IMR-90 (cell line): ENCODE data around the gene C5orf15. TPM values are rescaled to one million over a fixed set of nuclear protein-coding genes. Genes with fewer than 3 reads are reported as not detected.

Experiments used
- ATAC-seq: fragments of 200-7000 bp; cut with Tn5 transposase; 2 replicates; pipeline ENCODE4 v1.9.1; 2020; ENCODE audit warnings: low read depth, mild to moderate bottlenecking, moderate library complexity
- Bru-seq: library from RNA; stranded (reverse); fragments of 400-500 nt; gene quantifications from one replicate; lab custom pipeline; 2021; lab: Mats Ljungman, UMichigan
- BruChase-seq, 2 experiments: library from RNA; stranded (reverse); fragments of 400-500 nt; gene quantifications; one replicate each; lab custom pipeline; 2021; lab: Mats Ljungman, UMichigan
- BruUV-seq: library from RNA; stranded (reverse); fragments of 400-500 nt; replicated peaks from 2 replicates; lab custom pipeline; 2021; lab: Mats Ljungman, UMichigan
- CTCF ChIA-PET: fragments of 300-600 bp; formaldehyde crosslinking; extraction: SDS; loops from one replicate; lab custom pipeline; 2021; ENCODE audit warnings: antibody characterized with exemption; lab: Yijun Ruan, JAX
- POLR2A ChIA-PET: fragments of 300-600 bp; sonication (Branson Sonifier 250); formaldehyde crosslinking; loops from one replicate; lab custom pipeline; 2022; ENCODE audit warnings: antibody characterized with exemption; ENCODE audit not compliant: unreplicated experiment; lab: Charles Lee
- DNase-seq: peaks from one replicate; pipeline ENCODE4 v3.0.0; 2013
- H2AFZ ChIP-seq: replicated peaks from 2 replicates; pipeline ENCODE3; 2013; ENCODE audit warnings: low read length, mild to moderate bottlenecking; ENCODE audit not compliant: poor library complexity
- H2AK5ac ChIP-seq: 2 replicates; pipeline ENCODE4 v1.6.1; 2013; ENCODE audit warnings: low read depth, low read length, inconsistent platforms
- H2AK9ac ChIP-seq: replicated peaks from 2 replicates; pipeline ENCODE3; 2013; ENCODE audit warnings: mild to moderate bottlenecking, low read depth, low read length, moderate library complexity; ENCODE audit not compliant: poor library complexity
- H2BK120ac ChIP-seq: 2 replicates; pipeline ENCODE4 v1.6.1; 2013; ENCODE audit warnings: low read depth, low read length, inconsistent platforms
- H2BK15ac ChIP-seq: 3 replicates; pipeline ENCODE4 v1.6.1; 2013; ENCODE audit warnings: low read depth, low read length, inconsistent platforms
- H2BK20ac ChIP-seq: 2 replicates; pipeline ENCODE4 v1.6.1; 2013; ENCODE audit warnings: low read depth, mild to moderate bottlenecking, inconsistent platforms, low read length, moderate library complexity
- H2BK5ac ChIP-seq: 2 replicates; pipeline ENCODE4 v1.6.1; 2013; ENCODE audit warnings: mild to moderate bottlenecking, low read depth, low read length, inconsistent platforms; ENCODE audit not compliant: poor library complexity, severe bottlenecking
- H3K14ac ChIP-seq: replicated peaks from 2 replicates; pipeline ENCODE4 v1.6.1; 2013; ENCODE audit warnings: low read depth, low read length, inconsistent platforms
- H3K18ac ChIP-seq: 2 replicates; pipeline ENCODE4 v1.6.1; 2013; ENCODE audit warnings: low read depth, low read length, control low read depth
- H3K23ac ChIP-seq: 2 replicates; pipeline ENCODE4 v1.6.1; 2013; ENCODE audit warnings: low read depth, low read length, inconsistent platforms
- H3K27ac ChIP-seq: 2 replicates; pipeline ENCODE4 v1.5.1; 2013; ENCODE audit warnings: mild to moderate bottlenecking, control low read depth, low read length; ENCODE audit not compliant: insufficient read depth
- H3K27me3 ChIP-seq: 2 replicates; pipeline ENCODE4 v1.6.1; 2013; ENCODE audit warnings: low read length; ENCODE audit not compliant: control insufficient read depth, insufficient read depth
- H3K36me3 ChIP-seq: 2 replicates; pipeline ENCODE4 v1.6.1; 2013; ENCODE audit warnings: low read length, mixed read lengths; ENCODE audit not compliant: control insufficient read depth, insufficient read depth
- H3K4ac ChIP-seq: 2 replicates; pipeline ENCODE4 v1.6.1; 2013; ENCODE audit warnings: low read depth, low read length, inconsistent platforms
- H3K4me1 ChIP-seq: 2 replicates; pipeline ENCODE4 v1.6.1; 2013; ENCODE audit warnings: low read length, mixed read lengths; ENCODE audit not compliant: control insufficient read depth, insufficient read depth
- H3K4me2 ChIP-seq: 2 replicates; pipeline ENCODE4 v1.6.1; 2013; ENCODE audit warnings: low read depth, mild to moderate bottlenecking, control low read depth, low read length, moderate library complexity
- H3K4me3 ChIP-seq: 2 replicates; pipeline ENCODE4 v1.5.1; 2013; ENCODE audit warnings: low read depth, mild to moderate bottlenecking, control low read depth, low read length, moderate library complexity; ENCODE audit not compliant: insufficient read depth
- H3K56ac ChIP-seq: 2 replicates; pipeline ENCODE4 v1.6.1; 2013; ENCODE audit warnings: low read length, inconsistent platforms; ENCODE audit not compliant: insufficient read depth; ENCODE audit errors: extremely low read depth
- H3K79me1 ChIP-seq, 2 experiments: 2 replicates each; pipeline ENCODE4 v1.6.1; 2013; ENCODE audit warnings: low read length in 2 of 2, inconsistent platforms in 1 of 2, low read depth in 1 of 2
- H3K9ac ChIP-seq: 2 replicates; pipeline ENCODE4 v1.6.1; 2013; ENCODE audit warnings: low read depth, low read length, control low read depth
- H3K9me1 ChIP-seq: 2 replicates; pipeline ENCODE4 v1.6.1; 2013; ENCODE audit warnings: low read length, inconsistent platforms; ENCODE audit not compliant: insufficient read depth
- H3K9me3 ChIP-seq: 2 replicates; pipeline ENCODE4 v1.6.1; 2013; ENCODE audit warnings: low read length; ENCODE audit not compliant: control insufficient read depth, insufficient read depth
- H4K20me1 ChIP-seq: 2 replicates; pipeline ENCODE4 v1.6.1; 2013; ENCODE audit warnings: low read length, inconsistent platforms; ENCODE audit not compliant: insufficient read depth
- H4K5ac ChIP-seq: 2 replicates; pipeline ENCODE4 v1.6.1; 2013; ENCODE audit warnings: mild to moderate bottlenecking, low read depth, low read length, control low read depth
- H4K8ac ChIP-seq, 2 experiments: 2 replicates each; pipeline ENCODE4 v1.6.1; 2013; ENCODE audit warnings: low read depth in 2 of 2, low read length in 2 of 2, control low read depth in 1 of 2, inconsistent platforms in 1 of 2
- H4K91ac ChIP-seq: 2 replicates; pipeline ENCODE4 v1.6.1; 2013; ENCODE audit warnings: low read depth, low read length, inconsistent platforms; ENCODE audit not compliant: insufficient read depth
- BHLHE40 ChIP-seq: fragments of 150-350 bp; IDR thresholded peaks from 2 replicates; pipeline ENCODE4 v1.6.1; 2016; ENCODE audit warnings: mild to moderate bottlenecking, low read depth, low read length
- CEBPB ChIP-seq: IDR thresholded peaks from 2 replicates; pipeline ENCODE4 v1.6.1; 2012; ENCODE audit warnings: low read depth, low read length, improper control_type of control experiment
- CHD1 ChIP-seq: IDR thresholded peaks from 2 replicates; pipeline ENCODE4 v1.6.1; 2012; ENCODE audit warnings: low read depth, low read length, improper control_type of control experiment
- FOS ChIP-seq: fragments of 150-350 bp; IDR thresholded peaks from 2 replicates; pipeline ENCODE4 v1.6.1; 2016; ENCODE audit warnings: low read depth, low read length
- MAFK ChIP-seq: IDR thresholded peaks from 2 replicates; pipeline ENCODE4 v1.6.1; 2012; ENCODE audit warnings: low read depth, low read length, improper control_type of control experiment
- MAZ ChIP-seq: IDR thresholded peaks from 2 replicates; pipeline ENCODE4 v1.6.1; 2012; ENCODE audit warnings: low read depth, mild to moderate bottlenecking, low read length, improper control_type of control experiment, moderate library complexity, borderline replicate concordance
- MXI1 ChIP-seq: IDR thresholded peaks from 2 replicates; pipeline ENCODE4 v1.6.1; 2012; ENCODE audit warnings: low read depth, mild to moderate bottlenecking, low read length, moderate library complexity, borderline replicate concordance
- NFE2L2 ChIP-seq: fragments of 150-350 bp; IDR thresholded peaks from 2 replicates; pipeline ENCODE4 v1.6.1; 2016; ENCODE audit warnings: low read depth, mild to moderate bottlenecking, low read length
- POLR2A ChIP-seq: IDR thresholded peaks from 2 replicates; pipeline ENCODE4 v1.6.1; 2012; ENCODE audit warnings: mild to moderate bottlenecking, low read depth, low read length
- RAD21 ChIP-seq: IDR thresholded peaks from 2 replicates; pipeline ENCODE4 v1.6.1; 2012; ENCODE audit warnings: low read length, improper control_type of control experiment
- RFX5 ChIP-seq: IDR thresholded peaks from 2 replicates; pipeline ENCODE4 v1.8.0; 2012; ENCODE audit warnings: low read depth, mild to moderate bottlenecking, low read length, moderate library complexity
- SMC3 ChIP-seq: fragments of 150-350 bp; IDR thresholded peaks from 2 replicates; pipeline ENCODE4 v1.6.1; 2016; ENCODE audit warnings: low read depth, mild to moderate bottlenecking, antibody characterized with exemption, low read length, moderate library complexity
- WGBS, 2 experiments: methylation state at CpG; one replicate each; pipeline versions ENCODE4 v1.1.5 to v1.1.7; 2013; ENCODE audit warnings: missing lambda C conversion rate in 2 of 2; ENCODE audit not compliant: insufficient read length in 1 of 2; ENCODE audit errors: extremely low coverage in 2 of 2; 5-methylcytosine and 5-hydroxymethylcytosine counted together
- dilution Hi-C: fragments of 300-500 bp; cut with HindIII; formaldehyde crosslinking; loops from one replicate; pipeline ENCODE4 v1.14.3; 2018; ENCODE audit warnings: low sequenced_read_pairs; ENCODE audit not compliant: unreplicated experiment
- in situ Hi-C: fragments of 300-500 bp; cut with MboI; formaldehyde crosslinking; loops from 3 replicates; pipeline ENCODE4 v1.14.3; 2019; ENCODE audit warnings: low sequenced_read_pairs, inconsistent platforms, mixed read lengths
- intact Hi-C: fragments of 100-400 bp; cut with micrococcal nuclease; formaldehyde crosslinking; loops from 2 replicates; pipeline ENCODE4 v1.10.0; 2022
- long read RNA-seq: library from polyadenylated mRNA; unstranded; transcript quantifications from one replicate; pipeline ENCODE4 v2.0.0, GENCODE V29; 2021; ENCODE audit not compliant: unreplicated experiment
- polyA plus RNA-seq, 3 experiments: library from polyadenylated mRNA; depleted of rRNA; stranded (reverse); fragments of >200 nt; gene quantifications; 2 replicates each; pipeline ENCODE4 v1.2.3, GENCODE V29; 2012; ENCODE audit warnings: low replicate concordance in 1 of 3
- total RNA-seq: library from RNA; depleted of rRNA; stranded (reverse); fragments of >200 nt; gene quantifications from 2 replicates; pipeline ENCODE4 v1.2.3, GENCODE V29; 2012; rRNA removed
- TF ChIP-seq, protein P1 (sequence below): conservative IDR thresholded peaks from 2 replicates; pipeline ENCODE4 v1.5.1; 2012; ENCODE audit warnings: mild to moderate bottlenecking, low read depth, low read length, improper control_type of control experiment

Gene C5orf15
- total RNA-seq: 35.1 and 54.2 TPM in 2 replicates
- 64.5 and 73.5 TPM in 2 replicates for polyA plus RNA-seq (2012; rRNA removed)
- polyA plus RNA-seq (2012; cell fraction: cytosol; rRNA removed): 35.0 and 205 TPM in 2 replicates
- polyA plus RNA-seq (2012; cell fraction: nucleus; rRNA removed; ENCODE audit: low replicate concordance): 37.9 and 38.3 TPM in 2 replicates
- Bru-seq, nascent RNA: percentile 86 among the genes with signal in this experiment
- percentile 96 among the genes with signal in this experiment for BruChase-seq, experiment 1, labeled RNA remaining after a 6-hour chase
- BruChase-seq, experiment 2, labeled RNA remaining after a 2-hour chase: percentile 95 among the genes with signal in this experiment
- long read RNA-seq, transcript C5orf15-201 (3 exons, 2,358 nt): major isoform, 205 of 224 reads
- long read RNA-seq, partial matches to known transcripts: 7 of 224 reads
- long read RNA-seq, other reads (novel, unspliced or antisense): 12 of 224 reads

DNA sequence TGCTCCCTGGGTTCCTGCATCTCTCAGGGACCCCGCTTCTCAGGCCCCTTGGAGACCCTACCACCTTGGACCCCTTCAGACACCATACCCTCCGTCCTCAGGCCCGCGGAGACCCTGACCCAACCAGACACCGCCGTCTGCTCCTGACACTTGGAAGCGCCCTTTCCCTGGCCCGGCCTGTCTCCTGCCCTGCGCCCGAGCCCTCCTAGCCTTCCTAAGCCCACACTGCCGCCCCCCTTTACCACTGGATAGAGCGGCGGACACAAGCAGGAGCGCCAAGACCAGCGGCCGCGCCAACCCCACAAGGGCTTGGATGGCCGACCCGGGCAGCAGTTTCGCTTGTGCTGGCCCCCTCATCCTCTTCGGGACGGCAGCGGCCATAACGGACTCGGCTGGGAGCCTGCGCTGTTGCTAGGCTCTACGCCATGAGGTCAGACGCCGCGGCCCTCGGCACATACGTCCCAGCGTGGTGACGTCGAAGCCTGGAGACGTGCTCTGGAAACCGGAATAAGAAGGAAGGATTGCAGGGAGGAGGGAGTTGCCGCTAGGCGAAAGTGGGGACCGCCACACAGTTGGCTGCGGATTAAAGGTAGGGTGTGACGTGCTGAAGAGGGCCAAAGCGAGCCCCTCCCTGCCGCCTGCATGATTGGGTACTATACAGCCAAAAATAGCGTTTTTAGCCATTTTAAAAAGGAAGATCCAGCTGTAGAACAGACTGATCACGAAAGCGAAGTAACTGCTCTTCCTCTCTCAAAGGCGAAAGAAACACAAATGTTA, at the start of gene C5orf15:
C5orf15 (minus strand) TSS at position 422 of the 777 bp plus-strand sequence; CDS start at position 381, 41 bp downstream.
- H3K4me3 ChIP-seq: peak within 1 kb of the TSS; percentile 83
- peak within 1 kb of the TSS; percentile 50 to 99; a peak in 3 of 4 replicates for H4K8ac ChIP-seq
- in situ Hi-C loops (no loop called here), dilution Hi-C loops (no loop called here), intact Hi-C loops (no loop called here)
- H2AK9ac ChIP-seq: peak within 1 kb of the TSS; percentile 98
- H3K9me1 ChIP-seq: peaks cover 4% of the 10 kb centered on the region; the same call in 1 of the 2 replicates
- H3K27ac ChIP-seq: peak within 1 kb of the TSS; percentile 92
- peak within 1 kb of the TSS; percentile 68 for H3K56ac ChIP-seq
- no peak within 1 kb of the TSS for H2BK15ac ChIP-seq
- peak within 1 kb of the TSS; percentile 85 for H2BK5ac ChIP-seq
- ChIA-PET POLR2A (no interaction called here), CTCF (no interaction called here)
- peak within 1 kb of the TSS; percentile 96 for H2AFZ ChIP-seq
- H3K36me3 ChIP-seq: peaks cover 9% of the 10 kb centered on the region
- H4K91ac ChIP-seq: peak within 1 kb of the TSS; percentile 64
- peak within 1 kb of the TSS; percentile 20 for H2AK5ac ChIP-seq
- no peaks in the 10 kb centered on the region for H3K27me3 ChIP-seq
- WGBS, 2 experiments: 1% methylated on average over 34 of the region's 48 CpGs; no CpG with 5 or more reads in 1 of the 2 experiments
- peak within 1 kb of the TSS; percentile 92 for H3K23ac ChIP-seq
- H3K9me3 ChIP-seq: peaks cover 2% of the 10 kb centered on the region; the same call in 1 of the 2 replicates
- H3K14ac ChIP-seq: peak within 1 kb of the TSS; percentile 99
- no peak within 1 kb of the TSS for H2BK20ac ChIP-seq
- no TSS peak for BruUV-seq
- peak; percentile 94 for ATAC-seq
- H3K18ac ChIP-seq: peak within 1 kb of the TSS; percentile 70
- peaks cover 11% of the 10 kb centered on the region for H3K4me1 ChIP-seq
- H3K4ac ChIP-seq: peak within 1 kb of the TSS; percentile 90
- H3K79me1 ChIP-seq: peaks cover 10 to 43% of the 10 kb centered on the region in 2 experiments
- H3K9ac ChIP-seq: peak within 1 kb of the TSS; percentile 89
- peak; percentile 97 for DNase-seq
- peak within 1 kb of the TSS; percentile 92 for H3K4me2 ChIP-seq
- H4K20me1 ChIP-seq: peaks cover 7% of the 10 kb centered on the region; the same call in 1 of the 2 replicates
- peak within 1 kb of the TSS; percentile 92 for H4K5ac ChIP-seq
- H2BK120ac ChIP-seq: peak within 1 kb of the TSS; percentile 84
- no peak for TF ChIP-seq BHLHE40
- TF ChIP-seq CEBPB: peak; percentile 54; the same call in 1 of the 2 replicates
- TF ChIP-seq FOS: no peak
- no peak for TF ChIP-seq SMC3
- peak; percentile 84 for TF ChIP-seq POLR2A
- peak; percentile 58; the same call in 1 of the 2 replicates for TF ChIP-seq MAZ
- TF ChIP-seq, protein P1, sequence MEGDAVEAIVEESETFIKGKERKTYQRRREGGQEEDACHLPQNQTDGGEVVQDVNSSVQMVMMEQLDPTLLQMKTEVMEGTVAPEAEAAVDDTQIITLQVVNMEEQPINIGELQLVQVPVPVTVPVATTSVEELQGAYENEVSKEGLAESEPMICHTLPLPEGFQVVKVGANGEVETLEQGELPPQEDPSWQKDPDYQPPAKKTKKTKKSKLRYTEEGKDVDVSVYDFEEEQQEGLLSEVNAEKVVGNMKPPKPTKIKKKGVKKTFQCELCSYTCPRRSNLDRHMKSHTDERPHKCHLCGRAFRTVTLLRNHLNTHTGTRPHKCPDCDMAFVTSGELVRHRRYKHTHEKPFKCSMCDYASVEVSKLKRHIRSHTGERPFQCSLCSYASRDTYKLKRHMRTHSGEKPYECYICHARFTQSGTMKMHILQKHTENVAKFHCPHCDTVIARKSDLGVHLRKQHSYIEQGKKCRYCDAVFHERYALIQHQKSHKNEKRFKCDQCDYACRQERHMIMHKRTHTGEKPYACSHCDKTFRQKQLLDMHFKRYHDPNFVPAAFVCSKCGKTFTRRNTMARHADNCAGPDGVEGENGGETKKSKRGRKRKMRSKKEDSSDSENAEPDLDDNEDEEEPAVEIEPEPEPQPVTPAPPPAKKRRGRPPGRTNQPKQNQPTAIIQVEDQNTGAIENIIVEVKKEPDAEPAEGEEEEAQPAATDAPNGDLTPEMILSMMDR: peak; percentile 23; the same call in 1 of the 2 replicates
- no peak for TF ChIP-seq CHD1
- TF ChIP-seq MAFK: 0 out of 2 replicates have a peak, but pooled peaks have one; percentile 0
- no peak for TF ChIP-seq RFX5
- TF ChIP-seq MXI1: peak; percentile 66; the same call in 1 of the 2 replicates
- no peak for TF ChIP-seq NFE2L2
- no peak for TF ChIP-seq RAD21
